ENCODE data around the gene ARHGAP26. TPM values are rescaled to one million over a fixed set of nuclear protein-coding genes. Genes with fewer than 3 reads are reported as not detected.

The ARHGAP26 gene
- total and polyA plus RNA-seq, 5 donors = 13.2 to 56.9 (median 47.0) TPM

GRCh38 chr5:143134900-143135299 is 364.7 kb downstream of the ARHGAP26 start:
- Histone ChIP-seq H3K27me3 (ENCODE audit: control insufficient read depth, insufficient read depth) (no peaks in the 10 kb centered on the region), H3K4me1 (ENCODE audit: control insufficient read depth, insufficient read depth, low read length) (peaks cover 13% of the 10 kb centered on the region), H3K4me3 (ENCODE audit: low read length) (no peak overlapping the region), H3K27ac (ENCODE audit: low read length) (no peak overlapping the region), H3K9me3 (ENCODE audit: control insufficient read depth, low read length) (no peaks in the 10 kb centered on the region)
- no peak for ATAC-seq
- no peak for DNase-seq
- WGBS = 84% methylated on average over 4 of the region's 4 CpGs
- intact Hi-C loops (cut with DNase I) = no loop called here

DNA sequence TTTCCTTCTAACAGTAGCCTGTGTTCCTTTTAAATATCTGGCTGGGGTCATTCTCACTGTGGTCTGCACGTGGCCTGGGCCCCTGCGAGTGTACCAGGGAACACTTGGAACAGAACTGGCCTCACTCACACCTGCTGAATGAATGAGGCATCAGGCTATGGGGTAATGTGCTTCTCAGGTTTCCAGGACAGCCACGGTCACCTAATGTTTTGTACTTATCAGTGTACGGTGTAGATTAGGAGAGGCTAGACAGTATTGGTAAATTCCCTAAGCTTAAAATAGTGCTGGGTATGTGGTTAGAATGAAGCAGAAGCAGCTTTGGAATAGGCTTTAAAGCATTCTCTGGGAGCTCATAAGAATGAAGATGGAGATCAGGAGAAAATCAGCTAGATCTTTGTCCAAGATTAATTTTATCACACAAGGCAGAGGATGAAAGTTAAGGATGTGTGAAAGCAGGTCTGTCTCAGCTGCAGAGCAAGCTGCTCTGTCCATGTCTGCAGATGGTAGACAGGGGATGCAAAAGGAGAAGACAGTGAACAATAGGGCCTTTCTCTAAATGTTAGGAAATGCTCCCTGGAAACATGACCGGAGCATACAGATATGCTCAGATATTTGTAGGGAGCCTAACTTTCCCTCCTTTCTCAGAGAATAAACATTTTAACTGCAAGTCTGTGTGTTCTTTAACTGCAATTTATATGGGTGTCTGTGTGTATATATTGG is 365.8 kb downstream of the ARHGAP26 start:
- DNase-seq (peak in 1 of 3 donors; percentile 62), ATAC-seq (peak; percentile 61 to 67)
- no peak overlapping the region for H3K27ac ChIP-seq (ENCODE audit: low read length)
- H3K9me3 ChIP-seq (ENCODE audit: control insufficient read depth, low read length) = no peaks in the 10 kb centered on the region
- H3K4me1 ChIP-seq (ENCODE audit: control insufficient read depth, insufficient read depth, low read length) = peaks cover 11% of the 10 kb centered on the region
- intact Hi-C loops (cut with DNase I) = no loop called here
- no peaks in the 10 kb centered on the region for H3K27me3 ChIP-seq (ENCODE audit: control insufficient read depth, insufficient read depth)
- no peak overlapping the region for H3K4me3 ChIP-seq (ENCODE audit: low read length)
- WGBS = 57% methylated on average over 5 of the region's 5 CpGs

DNA sequence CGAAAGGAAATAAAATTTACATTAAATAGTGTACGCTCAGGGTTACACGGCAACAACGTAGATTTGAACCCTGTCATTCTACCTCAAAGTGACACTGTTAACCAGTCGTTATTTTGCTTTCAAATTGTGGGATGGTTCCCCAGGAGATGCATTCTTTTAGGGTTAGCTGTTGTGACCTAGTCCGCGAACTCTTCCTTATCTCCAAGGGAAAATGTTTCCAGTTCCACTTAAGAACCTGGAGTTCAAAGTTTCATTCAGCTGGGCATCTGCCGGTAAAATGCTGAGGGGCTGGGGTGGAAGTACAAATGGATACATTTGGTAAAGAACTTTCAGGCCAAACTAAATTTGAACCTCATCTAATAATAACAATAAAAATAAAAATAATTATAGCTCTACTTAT is 368.7 kb downstream of the ARHGAP26 start:
- intact Hi-C loops (cut with DNase I) = no loop called here

GRCh38 chr5:143139585-143139984 is 369.4 kb downstream of the ARHGAP26 start:
- Histone ChIP-seq H3K4me3 (ENCODE audit: low read length) (no peak overlapping the region), H3K4me1 (ENCODE audit: control insufficient read depth, insufficient read depth, low read length) (peaks cover 10% of the 10 kb centered on the region), H3K9me3 (ENCODE audit: control insufficient read depth, low read length) (no peaks in the 10 kb centered on the region), H3K27me3 (ENCODE audit: control insufficient read depth, insufficient read depth) (no peaks in the 10 kb centered on the region), H3K27ac (ENCODE audit: low read length) (no peak overlapping the region)
- no peak for ATAC-seq
- DNase-seq = no peak
- WGBS = 76% methylated on average over 9 of the region's 9 CpGs
- intact Hi-C loops (cut with DNase I) = no loop called here

More for the DNA sequence above, 368.7 kb downstream of the ARHGAP26 start:
- ATAC-seq (no peak), DNase-seq (no peak)
- 67% methylated on average over 8 of the region's 8 CpGs for WGBS
- no peaks in the 10 kb centered on the region for H3K9me3 ChIP-seq (ENCODE audit: control insufficient read depth, low read length)
- no peak overlapping the region for H3K27ac ChIP-seq (ENCODE audit: low read length)
- peaks cover 14% of the 10 kb centered on the region for H3K4me1 ChIP-seq (ENCODE audit: control insufficient read depth, insufficient read depth, low read length)
- no peak overlapping the region for H3K4me3 ChIP-seq (ENCODE audit: low read length)
- no peaks in the 10 kb centered on the region for H3K27me3 ChIP-seq (ENCODE audit: control insufficient read depth, insufficient read depth)

- ATAC-seq = no peak
These were observed 370.5 kb downstream of the ARHGAP26 start for GRCh38 chr5:143140492-143141203.

GRCh38 chr5:143141652-143142051 is 371.5 kb downstream of the ARHGAP26 start:
- DNase-seq (no peak), ATAC-seq (no peak)
- peaks cover 10% of the 10 kb centered on the region for H3K4me1 ChIP-seq (ENCODE audit: control insufficient read depth, insufficient read depth, low read length)
- H3K4me3 ChIP-seq (ENCODE audit: low read length) = no peak overlapping the region
- no peaks in the 10 kb centered on the region for H3K27me3 ChIP-seq (ENCODE audit: control insufficient read depth, insufficient read depth)
- intact Hi-C loops (cut with DNase I) = no loop called here
- H3K27ac ChIP-seq (ENCODE audit: low read length) = no peak overlapping the region
- no peaks in the 10 kb centered on the region for H3K9me3 ChIP-seq (ENCODE audit: control insufficient read depth, low read length)
- 89% methylated on average over 6 of the region's 6 CpGs for WGBS

More at GRCh38 chr5:143140492-143141203, 370.5 kb downstream of the ARHGAP26 start:
- Histone ChIP-seq H3K4me1 (ENCODE audit: control insufficient read depth, insufficient read depth, low read length) (peaks cover 10% of the 10 kb centered on the region), H3K9me3 (ENCODE audit: control insufficient read depth, low read length) (no peaks in the 10 kb centered on the region), H3K27me3 (ENCODE audit: control insufficient read depth, insufficient read depth) (no peaks in the 10 kb centered on the region), H3K27ac (ENCODE audit: low read length) (no peak overlapping the region), H3K4me3 (ENCODE audit: low read length) (no peak overlapping the region)
- 82% methylated on average over 9 of the region's 9 CpGs for WGBS
- no peak for DNase-seq
- intact Hi-C loops (cut with DNase I) = no loop called here

- intact Hi-C loops (cut with DNase I) = no loop called here
- WGBS = 35% methylated on average over 8 of the region's 8 CpGs
- H3K27ac ChIP-seq (ENCODE audit: low read length) = peak overlapping the region; percentile 79
- H3K4me1 ChIP-seq (ENCODE audit: control insufficient read depth, insufficient read depth, low read length) = peaks cover 10% of the 10 kb centered on the region
- H3K9me3 ChIP-seq (ENCODE audit: control insufficient read depth, low read length) = no peaks in the 10 kb centered on the region
- H3K4me3 ChIP-seq (ENCODE audit: low read length) = no peak overlapping the region
- DNase-seq (peak; percentile 67 to 87 (median 84)), ATAC-seq (peak; percentile 89 to 95)
- H3K27me3 ChIP-seq (ENCODE audit: control insufficient read depth, insufficient read depth) = no peaks in the 10 kb centered on the region
These were observed 372.6 kb downstream of the ARHGAP26 start for GRCh38 chr5:143142596-143143435.

DNA sequence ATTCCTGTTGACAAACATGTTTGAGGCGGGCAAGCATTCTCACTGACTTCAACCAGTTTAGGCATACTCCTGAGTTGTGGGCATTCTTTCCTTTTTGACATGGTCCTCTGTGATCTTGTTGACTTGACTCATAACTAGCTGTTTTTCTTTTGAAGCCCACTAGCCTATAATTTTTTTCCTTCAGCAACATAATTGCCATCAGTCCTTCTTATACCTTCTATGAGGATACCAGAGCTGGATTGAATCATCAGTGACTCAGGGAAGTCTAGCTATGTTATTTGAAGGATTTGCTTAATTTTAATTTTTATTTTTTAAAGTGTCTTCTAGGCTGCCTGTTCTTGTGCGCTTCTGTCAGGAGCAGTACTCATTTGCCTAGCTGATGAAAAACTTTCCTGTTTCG is 373.8 kb downstream of the ARHGAP26 start:
- Histone ChIP-seq H3K4me1 (ENCODE audit: control insufficient read depth, insufficient read depth, low read length) (peaks cover 10% of the 10 kb centered on the region), H3K27me3 (ENCODE audit: control insufficient read depth, insufficient read depth) (no peaks in the 10 kb centered on the region), H3K9me3 (ENCODE audit: control insufficient read depth, low read length) (no peaks in the 10 kb centered on the region), H3K4me3 (ENCODE audit: low read length) (no peak overlapping the region), H3K27ac (ENCODE audit: low read length) (no peak overlapping the region)
- intact Hi-C loops (cut with DNase I) = no loop called here
- DNase-seq (no peak), ATAC-seq (no peak)
- WGBS = 98% methylated on average over 3 of the region's 3 CpGs

DNA sequence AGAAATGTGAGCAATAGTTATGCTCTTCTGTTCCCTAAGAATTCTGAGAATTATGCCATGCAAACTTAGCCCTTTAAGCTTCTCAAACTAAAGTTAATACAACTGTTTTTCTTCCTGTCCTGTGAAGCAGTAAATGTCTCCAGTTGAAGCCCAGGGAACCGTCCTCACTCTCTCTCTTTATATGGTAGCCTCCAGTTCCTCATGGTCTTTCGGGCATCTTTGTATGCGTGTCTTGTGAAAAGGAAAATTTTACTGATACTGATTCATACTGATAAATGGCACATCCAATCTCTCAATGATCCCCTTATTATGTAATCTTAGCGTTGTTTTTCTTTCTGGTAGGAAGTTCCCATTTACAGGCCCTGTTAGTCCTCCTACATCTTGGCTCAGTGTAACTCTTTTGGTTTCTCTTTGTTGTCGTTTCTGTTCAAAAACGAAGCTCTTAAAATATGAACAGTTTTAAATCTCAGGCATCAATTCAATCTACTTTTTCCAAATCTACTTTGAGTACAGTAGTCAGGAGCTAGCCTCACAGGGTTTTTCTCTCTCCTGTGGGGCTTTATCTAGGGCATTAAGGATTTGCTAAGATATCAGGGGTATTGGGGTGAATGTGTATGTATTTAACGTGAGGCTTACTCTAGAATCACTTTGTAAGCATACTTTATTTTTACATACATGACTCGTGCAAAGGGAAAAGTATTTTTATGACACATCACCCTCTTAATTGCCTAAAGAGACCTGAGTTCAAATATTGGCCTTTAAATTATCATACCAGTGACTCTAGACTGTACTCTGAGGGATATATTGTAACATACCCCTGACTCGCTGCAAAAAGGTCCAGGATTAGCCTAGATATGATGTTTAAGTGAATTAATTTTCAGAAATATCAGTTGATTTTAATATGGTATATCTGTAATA is 375.3 kb downstream of the ARHGAP26 start:
- H3K27me3 ChIP-seq (ENCODE audit: control insufficient read depth, insufficient read depth) = no peaks in the 10 kb centered on the region
- peaks cover 8% of the 10 kb centered on the region for H3K4me1 ChIP-seq (ENCODE audit: control insufficient read depth, insufficient read depth, low read length)
- 45% methylated on average over 9 of the region's 9 CpGs for WGBS
- DNase-seq (no peak), ATAC-seq (no peak)
- no peaks in the 10 kb centered on the region for H3K9me3 ChIP-seq (ENCODE audit: control insufficient read depth, low read length)
- no peak overlapping the region for H3K27ac ChIP-seq (ENCODE audit: low read length)
- H3K4me3 ChIP-seq (ENCODE audit: low read length) = peak overlapping the region; percentile 45
- intact Hi-C loops (cut with DNase I) = no loop called here

DNA sequence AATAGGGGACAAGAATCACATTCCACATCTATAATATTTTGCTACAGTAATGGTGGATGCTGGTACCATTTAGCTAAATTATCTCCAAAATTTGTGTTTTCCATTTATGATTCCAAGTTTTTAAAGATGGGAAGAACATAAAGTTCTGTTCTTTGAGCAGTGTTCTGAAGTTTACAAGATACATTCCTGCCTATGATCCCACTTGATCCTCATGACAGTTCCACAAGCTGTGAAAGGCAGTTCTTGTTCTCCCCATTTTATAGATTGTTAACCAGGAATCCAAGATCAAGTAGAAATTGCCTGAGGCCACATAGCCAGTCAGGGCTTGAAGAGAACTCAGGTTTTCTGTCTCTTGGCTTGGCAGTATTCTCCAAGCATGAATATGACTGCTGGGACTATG is 376.0 kb downstream of the ARHGAP26 start:
- Histone ChIP-seq H3K27ac (ENCODE audit: low read length) (no peak overlapping the region), H3K9me3 (ENCODE audit: control insufficient read depth, low read length) (no peaks in the 10 kb centered on the region), H3K4me3 (ENCODE audit: low read length) (no peak overlapping the region), H3K4me1 (ENCODE audit: control insufficient read depth, insufficient read depth, low read length) (peaks cover 6% of the 10 kb centered on the region), H3K27me3 (ENCODE audit: control insufficient read depth, insufficient read depth) (no peaks in the 10 kb centered on the region)
- no peak for ATAC-seq
- intact Hi-C loops (cut with DNase I) = no loop called here
- DNase-seq = no peak
